ENCODE measurements around the gene USP7.
A peak's percentile ranks its signal among the peaks of the same experiment; 100 is the strongest.

DNA sequence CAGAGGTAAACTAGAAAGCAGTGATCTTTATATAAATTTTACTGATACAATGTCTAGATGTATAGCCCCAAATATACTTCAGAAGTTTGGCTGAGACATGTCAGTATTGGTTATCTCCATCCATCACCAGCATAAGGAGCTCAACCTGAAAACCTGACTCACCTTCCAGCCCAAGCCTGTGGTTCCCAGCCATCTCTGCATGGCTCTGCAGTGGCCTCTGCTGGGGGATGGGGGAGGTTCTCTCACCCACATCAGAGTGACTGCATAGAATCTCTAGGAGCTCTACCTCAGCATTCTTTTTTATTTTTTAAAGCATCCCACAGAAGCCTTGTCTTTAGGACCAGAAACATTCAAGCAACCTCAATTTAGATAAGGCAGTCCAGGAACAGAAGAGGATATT, 27.3 kb downstream of the USP7 start:
- TF ChIP-seq, protein P1, sequence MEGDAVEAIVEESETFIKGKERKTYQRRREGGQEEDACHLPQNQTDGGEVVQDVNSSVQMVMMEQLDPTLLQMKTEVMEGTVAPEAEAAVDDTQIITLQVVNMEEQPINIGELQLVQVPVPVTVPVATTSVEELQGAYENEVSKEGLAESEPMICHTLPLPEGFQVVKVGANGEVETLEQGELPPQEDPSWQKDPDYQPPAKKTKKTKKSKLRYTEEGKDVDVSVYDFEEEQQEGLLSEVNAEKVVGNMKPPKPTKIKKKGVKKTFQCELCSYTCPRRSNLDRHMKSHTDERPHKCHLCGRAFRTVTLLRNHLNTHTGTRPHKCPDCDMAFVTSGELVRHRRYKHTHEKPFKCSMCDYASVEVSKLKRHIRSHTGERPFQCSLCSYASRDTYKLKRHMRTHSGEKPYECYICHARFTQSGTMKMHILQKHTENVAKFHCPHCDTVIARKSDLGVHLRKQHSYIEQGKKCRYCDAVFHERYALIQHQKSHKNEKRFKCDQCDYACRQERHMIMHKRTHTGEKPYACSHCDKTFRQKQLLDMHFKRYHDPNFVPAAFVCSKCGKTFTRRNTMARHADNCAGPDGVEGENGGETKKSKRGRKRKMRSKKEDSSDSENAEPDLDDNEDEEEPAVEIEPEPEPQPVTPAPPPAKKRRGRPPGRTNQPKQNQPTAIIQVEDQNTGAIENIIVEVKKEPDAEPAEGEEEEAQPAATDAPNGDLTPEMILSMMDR (IDR thresholded peaks at IDR 0.05) = peak in 2 of 3 experiments; percentile 9 to 42
- TF ChIP-seq POLR2AphosphoS5 (IDR thresholded peaks at IDR 0.05) = no peak

Data from esophagus muscularis mucosa (tissue), 3 donors.